NCI-H69 (cell line): ENCODE results near the gene CSTF3.
"Not testable (repeated sequence)": the region's sequence is repeated elsewhere in the genome, so short reads cannot be mapped to it uniquely, and the experiment has no call there.

Experiments
- DNase-seq: peaks from one replicate; lab custom pipeline; 2025; lab: John Stamatoyannopoulos, UW

CSTF3 gene

DNA sequence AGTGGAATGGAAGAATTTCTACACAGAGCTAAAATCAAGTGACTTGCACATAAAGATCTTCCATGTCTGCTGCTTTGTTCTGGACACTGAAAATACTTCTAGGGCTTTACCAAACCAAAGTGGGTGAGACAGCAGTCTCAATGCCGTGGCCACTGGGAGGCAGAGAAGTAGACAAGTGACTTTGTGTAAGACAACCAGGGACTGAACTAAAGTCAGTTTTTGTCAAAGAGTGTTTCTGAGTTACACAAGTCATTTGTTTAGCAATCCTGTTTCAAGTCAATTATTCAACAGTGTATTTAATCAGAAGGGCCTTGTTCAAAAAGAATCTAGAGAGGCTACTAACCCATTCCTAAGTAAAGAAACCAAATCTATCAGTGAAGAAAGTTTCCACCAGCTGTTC, 75.3 kb downstream of the CSTF3 start:
- DNase-seq, result no peak

DNA sequence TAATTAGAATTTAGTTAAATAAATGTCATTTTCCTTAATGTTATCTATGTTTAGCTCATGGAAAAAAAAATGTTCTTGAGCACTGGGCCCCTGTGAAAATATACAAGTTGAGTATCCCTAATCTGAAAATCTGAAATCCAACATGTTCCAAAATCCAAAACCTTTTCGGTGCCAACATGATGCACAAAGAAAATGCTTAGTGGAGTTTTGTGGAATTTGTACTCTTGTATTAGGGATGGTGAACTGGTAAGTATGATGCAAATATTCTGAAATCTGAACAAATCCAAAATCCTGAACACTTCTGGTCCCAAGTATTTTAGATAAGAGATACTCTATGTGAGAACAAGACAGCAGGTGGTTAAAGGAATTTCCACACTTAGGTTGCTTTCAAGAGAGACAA, 77.4 kb downstream of the CSTF3 start:
- no peak for DNase-seq

DNA sequence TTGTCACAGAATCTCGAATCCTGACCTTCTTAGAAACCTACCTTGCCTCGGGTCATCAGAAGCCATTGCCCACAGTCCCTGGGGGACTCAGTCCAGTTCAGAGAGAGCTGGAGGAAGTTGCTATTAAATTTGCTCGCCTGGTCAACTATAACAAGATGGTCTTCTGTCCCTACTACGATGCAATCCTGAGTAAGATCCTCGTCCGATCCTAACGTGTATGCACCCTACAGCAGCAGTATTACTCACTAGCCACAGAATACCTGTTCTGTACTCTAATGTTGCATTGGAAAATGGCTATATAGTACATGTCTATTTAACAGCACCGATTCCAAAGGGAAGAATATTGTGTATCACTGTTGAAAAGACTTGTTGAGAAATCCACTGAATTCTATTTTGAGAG, 88.8 kb downstream of the CSTF3 start:
- DNase-seq, result no peak

DNA sequence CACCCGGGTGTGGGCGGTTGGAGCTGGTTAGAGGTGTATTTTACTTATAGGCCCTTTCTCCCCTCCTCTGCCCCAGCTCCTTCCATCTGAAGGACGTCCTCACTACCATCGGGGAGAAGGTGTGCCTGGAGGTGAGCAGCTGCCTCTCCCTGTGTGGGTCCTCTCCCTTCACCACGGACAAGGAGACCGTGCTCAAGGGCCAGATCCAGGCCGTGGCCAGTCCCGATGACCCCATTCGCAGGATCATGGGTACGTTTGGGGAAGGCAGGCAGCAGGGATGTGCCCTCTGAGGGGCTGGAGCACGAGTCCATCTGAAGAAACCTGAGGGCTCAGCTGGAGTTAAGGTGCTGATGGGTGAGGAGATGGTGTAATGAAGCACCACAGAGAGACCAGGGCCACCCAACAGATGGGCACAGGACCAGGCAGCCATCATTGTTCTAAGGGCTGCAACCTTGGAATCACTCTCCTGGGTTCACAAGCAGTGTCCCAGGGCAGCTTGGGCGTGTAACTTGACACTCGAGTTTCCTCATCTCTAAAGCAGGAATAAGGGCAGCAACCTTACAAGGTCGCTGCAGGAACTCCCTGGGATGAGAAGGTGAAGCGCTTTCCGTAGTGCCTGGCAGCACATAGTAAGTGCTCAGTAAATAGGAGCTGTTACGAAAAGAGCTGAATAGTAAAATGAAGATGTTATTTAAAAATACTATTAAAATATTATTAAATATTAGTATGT, 92.5 kb downstream of the CSTF3 start:
- DNase-seq, result no peak

DNA sequence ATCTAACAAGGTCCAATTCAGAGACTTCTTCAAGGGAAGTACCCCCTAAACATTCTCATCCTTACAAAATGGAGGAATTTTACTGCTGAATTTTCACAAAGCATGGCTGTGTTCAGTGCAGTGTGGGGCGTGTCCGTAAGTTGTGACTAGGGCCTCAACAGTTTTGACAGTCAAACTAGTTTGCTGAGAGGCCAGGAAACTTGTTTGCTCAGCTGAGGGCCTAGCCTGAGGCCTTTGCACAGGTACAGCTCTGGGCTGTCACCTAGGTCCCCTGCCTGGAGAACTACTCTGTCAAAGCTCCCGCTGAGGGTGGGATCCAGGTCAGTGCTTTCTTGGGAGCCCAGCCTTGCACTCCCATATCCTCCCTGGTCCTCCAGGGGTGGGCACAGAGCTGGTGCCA, 94.0 kb downstream of the CSTF3 start:
- DNase-seq, result peak; percentile 22

DNA sequence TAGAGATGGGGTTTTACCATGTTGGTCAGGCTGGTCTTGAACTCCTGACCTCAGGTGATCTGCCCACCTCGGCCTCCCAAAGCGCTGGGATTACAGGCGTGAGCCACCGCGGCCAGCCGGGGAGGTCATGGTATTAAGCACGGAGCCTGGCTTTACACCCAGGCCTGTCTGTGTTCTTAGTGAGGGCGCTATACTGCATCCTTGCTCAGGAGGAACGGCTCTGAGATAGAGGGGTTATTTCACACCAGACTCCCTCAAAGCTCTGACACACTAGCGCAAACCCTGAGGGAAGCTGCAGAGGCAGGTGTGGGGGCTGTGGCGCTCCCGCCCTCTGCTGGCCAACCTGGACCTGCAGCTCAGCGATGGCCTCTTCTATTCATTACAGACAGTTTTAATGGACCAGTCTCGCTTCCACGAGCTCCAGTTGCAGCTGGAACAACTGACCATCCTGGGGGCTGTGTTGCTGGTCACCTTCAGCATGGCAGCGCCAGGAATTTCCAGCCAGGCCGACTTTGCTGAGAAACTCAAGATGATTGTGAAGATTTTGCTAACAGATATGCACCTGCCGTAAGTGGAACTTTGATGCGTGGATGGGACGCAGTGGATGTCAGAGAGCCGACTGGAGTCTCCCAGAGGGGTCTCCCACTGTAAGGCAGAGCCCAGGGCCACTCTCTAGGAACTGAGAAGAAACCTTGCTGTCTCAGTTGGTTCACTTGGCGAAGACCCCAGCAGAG, 95.7 kb downstream of the CSTF3 start:
- peak; percentile 75 for DNase-seq

DNA sequence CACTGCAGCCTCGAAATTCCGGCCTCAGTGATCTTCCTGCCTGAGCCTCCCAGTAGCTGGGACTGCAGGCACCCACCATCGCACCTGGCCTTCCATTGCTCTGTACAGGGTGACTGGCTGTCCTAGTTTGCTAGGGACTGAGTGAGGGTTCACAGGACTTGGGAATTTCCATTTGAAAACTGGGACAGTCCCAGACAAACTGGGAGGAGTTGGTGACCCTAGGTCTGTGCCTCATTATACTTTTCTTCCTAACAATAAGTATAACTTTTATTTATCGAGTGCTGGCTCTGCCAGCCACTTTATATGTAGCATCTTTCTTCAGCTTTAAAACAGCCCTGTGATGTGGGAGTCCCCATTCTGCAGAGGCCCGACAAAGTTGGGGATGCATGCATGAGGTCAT, 96.4 kb downstream of the CSTF3 start:
- DNase-seq, result no peak

DNA sequence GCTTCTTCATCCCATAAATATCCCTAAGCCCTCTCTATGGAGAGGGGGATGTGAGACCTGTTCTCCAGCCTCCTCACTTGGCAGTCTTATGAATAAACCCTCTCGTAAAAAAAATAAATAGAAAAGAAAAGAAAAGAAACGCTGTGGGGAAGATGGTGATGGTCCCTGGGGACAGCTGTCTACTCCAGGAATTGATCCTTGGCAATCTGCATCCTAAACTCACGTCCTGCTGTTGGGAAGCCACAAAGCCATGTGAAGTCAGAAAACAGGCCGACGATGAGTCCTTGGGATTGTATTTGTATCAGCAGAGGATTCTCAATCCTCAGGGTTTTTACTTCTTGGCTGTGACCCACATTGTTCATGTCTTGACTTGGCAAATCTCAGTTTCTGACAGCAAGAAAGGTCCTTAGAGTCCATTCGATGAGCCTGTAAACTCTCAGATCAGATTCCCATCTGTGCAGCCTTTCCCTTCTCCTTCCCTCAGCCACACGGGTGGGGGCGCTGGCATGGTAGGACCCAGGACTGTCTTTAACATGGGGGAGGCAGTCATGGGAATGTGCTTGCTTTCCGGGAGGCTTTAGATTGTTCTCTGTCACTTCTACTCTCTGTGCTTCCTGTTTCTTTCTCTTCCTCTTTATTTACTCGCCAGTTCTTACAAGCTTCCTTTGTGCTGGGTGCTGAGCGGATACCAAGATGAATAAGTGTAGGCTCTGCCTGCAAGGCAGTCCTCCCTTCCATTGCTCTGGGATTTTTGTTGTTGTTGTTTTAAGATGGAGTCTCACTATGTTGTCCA, 97.1 kb downstream of the CSTF3 start:
- DNase-seq, result no peak

DNA sequence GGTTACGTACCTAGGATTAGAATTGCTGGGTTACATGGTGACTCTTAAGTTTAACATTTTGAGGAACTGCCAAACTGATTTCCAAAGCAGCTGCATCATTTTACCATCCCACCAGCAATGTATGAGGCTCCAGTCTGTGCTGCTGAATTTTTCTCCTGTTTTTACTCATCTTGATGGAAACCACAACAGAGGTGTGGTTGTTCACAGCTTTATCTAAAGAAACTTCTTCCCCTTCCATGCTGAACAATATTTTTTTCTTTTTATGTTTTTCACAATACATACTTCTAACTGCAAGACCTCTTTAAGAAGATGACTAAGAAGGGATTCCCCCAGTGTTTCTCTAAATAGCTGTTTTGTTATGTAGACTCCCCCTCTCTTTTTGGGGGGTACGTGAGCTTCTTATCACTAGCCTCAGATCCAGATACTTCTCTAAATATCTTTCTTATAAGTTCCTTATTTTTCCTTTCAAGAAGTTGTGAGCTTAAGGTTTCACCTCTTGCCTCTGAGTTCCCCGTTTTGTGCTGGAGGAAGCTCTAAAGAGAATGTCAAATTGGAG, 97.9 kb downstream of the CSTF3 start:
- no peak for DNase-seq

DNA sequence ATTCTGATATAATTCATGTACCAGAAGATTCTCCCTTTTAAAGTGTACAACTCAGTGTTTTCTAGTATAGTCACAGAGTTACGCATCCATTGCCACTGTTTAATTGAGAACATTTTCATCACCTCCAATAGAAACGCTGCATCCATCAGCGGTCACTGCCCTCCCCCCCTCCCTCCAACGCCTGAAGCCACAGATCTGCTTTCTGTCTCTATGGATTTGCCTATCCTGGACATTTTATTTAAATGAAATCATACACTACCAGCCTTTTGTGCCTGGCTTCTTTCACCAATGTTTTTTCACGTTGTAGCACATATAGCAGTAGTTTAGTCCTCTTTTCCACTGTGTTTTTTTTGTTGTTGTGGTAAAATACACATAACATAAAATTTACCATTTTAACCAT, 99.1 kb downstream of the CSTF3 start:
- no peak for DNase-seq

DNA sequence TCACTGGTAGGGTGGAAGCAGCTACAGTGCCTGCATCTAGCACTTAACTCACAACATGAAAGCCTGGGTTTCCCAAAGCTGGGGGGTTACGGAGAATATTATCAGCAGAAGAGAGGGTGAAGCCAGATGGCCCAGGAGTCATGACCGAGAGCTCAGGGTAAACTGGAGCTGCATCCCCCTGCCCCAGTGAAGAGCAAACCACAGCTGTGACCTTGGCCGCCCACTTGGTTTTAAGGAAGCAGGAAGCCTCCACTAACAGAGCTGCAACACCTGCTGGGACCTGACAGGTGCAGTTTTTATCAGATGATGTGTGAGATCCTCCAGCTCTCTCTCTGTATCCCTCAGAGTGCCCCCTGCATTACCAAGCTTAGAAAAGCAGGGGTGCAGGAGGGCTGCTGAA, 101.0 kb downstream of the CSTF3 start:
- DNase-seq, result peak; percentile 27

DNA sequence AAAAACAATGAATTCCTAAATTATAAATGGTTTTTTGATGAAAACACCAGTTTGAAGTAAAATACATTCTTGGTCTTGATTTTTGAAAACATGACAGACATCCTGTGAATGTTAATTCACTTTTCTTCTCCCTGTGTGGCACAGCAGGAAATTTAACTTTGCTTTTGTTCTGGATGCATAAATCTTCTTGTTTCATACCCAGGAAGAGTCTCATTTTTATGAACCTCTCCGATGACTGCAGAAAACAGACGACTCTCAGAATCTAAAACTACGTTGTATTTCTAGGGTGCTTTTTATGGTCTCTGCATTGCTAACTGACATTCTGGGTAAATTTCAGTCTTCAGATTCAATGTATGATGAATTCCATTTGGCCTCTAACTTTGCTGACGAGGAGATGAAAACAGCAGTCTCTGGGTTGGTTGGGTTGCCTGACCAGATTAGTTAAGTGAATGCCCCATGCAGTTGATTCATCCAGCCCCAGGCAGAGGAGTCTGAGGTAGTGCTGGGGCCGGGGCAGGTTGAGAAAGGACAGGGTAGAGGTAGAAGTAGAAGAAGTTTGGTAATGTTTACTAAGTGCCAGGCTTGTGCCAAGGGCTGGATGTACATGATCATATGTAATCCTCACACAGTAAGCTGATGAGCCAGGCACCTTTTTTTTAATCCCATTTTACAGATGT, 101.8 kb downstream of the CSTF3 start:
- no peak for DNase-seq

DNA sequence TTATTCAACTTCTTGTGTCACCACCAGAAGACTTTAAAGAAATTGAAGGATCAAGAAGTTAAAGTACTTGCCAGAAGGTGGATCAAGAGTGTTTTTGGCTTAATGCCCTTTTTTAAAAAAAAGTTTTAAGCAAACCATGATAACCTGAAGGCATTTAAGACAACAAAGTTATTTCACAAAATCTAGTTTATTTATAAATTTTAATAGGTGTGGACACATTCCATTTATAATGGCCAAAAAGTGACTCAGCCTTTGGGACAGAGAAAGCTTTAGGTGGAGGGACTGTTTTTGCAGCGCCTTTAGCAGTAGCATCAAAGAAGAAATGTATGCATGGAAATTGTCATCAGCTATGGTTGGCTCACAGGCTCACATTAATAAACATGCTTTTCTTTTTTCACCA, 104.0 kb downstream of the CSTF3 start:
- DNase-seq, result no peak

DNA sequence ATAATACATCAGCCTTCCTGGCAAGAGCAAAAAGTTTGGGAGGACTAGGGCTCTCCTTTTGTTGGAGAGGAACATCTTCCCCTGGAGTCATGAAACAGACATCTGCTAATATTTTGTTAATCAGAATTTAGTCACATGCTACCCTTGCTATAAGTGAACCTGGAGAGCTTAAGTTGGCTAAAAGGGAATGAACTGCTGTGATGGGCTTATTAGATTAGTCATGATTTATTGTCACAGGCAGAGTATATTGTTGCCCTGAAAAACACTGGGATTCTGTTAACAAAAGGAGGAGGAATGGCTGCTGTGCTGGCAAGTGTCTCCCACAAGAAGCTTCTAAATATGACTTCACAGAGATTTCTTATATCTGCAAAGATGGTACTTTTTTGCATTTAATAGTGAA, 105.9 kb downstream of the CSTF3 start:
- peak; percentile 37 for DNase-seq

DNA sequence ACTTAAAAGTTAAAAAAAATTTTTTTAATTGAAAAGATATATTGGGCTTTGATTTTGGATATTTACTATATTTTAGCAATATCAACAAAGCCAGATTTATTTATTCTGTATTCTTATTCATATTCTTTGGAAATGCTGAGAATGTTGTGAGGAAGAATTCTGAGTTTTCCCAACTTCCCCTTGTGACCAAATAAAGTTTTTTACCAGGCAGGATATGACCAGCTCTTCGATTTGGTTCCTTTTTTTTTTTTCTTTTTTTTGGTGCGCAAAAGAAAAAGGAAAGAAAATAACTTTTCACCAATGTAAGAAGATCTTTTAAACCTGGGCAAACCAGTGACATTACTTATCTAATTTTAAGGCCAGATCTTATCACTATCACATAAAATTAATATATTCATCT, 109.0 kb downstream of the CSTF3 start:
- DNase-seq, result no peak

DNA sequence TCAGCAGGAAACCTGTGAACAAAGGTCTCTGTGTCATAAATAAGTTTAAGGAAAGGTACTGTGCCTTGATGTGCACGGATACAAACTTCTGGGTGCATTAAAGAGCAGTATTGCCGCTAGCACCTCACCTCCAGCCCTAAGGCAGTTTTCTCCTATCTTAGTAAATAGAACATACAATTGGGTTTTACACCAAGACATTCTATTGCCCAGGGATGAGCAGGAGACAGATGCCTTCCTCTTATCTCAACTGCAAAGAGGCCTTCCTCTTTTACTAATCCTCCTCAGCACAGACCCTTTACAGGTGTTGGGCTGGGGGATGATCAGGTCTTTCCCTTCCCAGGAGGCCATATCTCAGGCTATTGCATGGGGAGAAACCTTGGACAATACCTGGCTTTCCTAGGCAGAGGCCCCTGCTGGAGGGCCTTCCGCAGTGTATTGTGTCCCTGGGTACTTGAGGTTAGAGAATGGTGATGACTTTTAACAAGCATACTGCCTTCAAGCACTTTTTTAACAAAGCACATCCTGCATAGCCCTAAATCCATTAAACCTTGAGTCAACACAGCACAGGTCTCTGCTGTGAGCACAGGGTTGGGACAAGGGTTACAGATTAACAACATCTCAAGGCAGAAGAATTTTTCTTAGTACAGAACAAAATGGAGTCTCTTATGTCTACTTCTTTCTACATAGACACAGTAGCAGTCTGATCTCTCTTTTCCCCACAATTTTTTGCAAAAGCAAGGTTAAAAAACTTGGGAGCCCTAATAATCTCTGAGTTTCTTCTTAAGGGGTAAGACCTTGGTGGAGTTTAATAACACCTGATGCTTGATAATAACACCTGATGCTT, 111.5 kb downstream of the CSTF3 start:
- peak; percentile 77 for DNase-seq

DNA sequence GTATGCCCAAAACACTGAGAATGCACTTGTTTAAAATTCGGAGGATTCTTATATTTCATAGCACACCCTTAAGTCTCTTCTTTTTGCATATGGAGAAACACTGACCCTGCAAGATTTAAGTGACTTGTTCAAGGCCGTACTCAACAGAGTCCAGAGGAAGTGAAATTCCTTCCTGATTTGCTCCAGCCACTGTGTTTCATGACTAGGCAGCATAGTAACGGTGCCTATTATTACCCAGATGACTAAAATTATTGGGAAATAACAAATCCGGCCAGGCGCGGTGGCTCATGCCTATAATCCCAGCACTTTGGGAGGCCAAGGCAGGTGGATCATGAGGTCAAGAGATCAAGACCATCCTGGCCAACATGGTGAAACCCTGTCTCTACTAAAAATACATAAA, 112.6 kb downstream of the CSTF3 start:
- not testable (repeated sequence) for DNase-seq

DNA sequence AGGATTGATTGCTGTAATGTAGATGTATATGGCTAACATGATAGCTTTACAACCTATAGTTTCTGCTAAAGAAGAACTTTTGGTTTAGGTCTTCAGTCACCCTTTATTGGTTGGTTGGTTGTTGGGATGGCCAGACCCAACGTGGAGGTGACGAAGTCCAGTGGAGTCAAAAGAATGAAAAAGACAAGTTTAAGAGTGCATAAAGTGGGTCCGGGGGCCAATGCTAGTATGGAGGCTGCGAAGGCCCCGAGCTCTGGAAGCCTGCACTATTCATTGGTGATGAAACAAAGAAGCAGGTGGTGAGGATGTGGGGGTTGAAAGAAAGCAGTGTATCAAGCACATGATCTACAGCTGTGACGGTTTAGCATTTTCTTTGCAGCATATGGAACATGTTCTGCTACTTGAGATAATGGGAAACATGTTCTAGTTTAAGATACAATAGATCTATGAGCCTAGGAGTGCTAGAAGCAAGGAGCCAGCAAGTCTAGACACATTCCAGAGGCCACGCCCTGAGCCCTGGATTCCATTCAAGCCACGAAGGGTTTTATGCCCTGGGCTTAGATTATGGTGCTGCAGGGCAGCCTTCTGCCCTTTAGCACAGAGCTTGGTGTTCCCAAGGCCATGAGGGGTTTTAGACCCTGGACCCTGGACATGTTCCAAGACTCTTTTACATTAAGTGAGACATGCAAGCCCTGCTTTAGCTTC, 115.6 kb downstream of the CSTF3 start:
- peak; percentile 35 for DNase-seq

DNA sequence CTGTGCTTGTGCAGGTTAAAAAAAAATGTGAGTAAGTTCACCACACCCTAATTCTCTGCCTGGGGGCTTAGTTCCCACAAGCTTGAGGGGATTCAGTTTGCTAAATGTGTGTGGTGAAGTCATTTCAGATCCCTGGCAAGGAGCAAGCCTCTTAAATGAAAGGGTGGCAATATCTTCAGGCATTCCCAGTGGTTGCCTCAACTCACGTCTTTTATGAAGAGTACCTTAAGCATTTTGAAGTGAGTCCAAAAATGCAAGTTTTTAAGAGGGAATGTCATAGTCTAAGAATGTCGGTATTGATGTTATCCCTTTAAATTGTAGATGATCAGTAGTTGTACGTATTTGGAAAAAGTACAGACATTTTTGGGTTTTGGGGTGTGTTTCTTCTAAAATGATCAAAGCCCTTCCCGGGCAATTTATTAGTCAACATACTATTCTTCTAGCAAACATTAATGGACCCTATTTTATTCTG, 117.0 kb downstream of the CSTF3 start:
- no peak for DNase-seq

DNA sequence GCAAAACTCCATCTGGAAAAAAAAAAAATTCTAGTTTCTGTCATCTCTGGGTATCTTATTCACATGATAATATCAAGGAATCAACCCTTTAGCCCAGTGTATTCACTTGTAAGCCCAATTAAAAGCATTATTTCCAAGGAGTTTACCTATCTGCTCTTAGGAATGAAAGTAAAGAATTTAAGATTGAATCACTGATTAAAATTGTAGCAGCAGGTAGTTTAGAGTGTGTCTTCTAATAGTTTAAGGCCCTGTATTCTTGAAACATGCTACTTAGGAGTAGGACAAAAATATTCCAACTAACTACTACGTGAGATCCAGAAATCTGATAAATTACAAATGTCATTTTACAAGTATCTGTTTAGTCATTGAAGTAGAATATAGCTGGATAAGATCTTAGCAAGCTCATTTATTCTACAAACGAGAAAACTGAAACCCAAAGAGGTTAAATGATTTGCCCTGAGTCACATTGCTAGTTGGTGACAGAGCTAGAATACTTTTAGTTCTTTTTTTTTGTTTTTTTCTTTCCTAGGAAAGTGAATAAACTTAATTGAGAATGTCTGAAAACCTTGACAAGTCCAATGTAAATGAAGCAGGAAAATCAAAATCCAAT, 118.0 kb downstream of the CSTF3 start:
- DNase-seq, result no peak
